ENCODE data around the gene FOXD4L5.
"Not testable (repeated sequence)": the region's sequence is repeated elsewhere in the genome, so short reads cannot be mapped to it uniquely, and the experiment has no call there.

FOXD4L5 gene

DNA sequence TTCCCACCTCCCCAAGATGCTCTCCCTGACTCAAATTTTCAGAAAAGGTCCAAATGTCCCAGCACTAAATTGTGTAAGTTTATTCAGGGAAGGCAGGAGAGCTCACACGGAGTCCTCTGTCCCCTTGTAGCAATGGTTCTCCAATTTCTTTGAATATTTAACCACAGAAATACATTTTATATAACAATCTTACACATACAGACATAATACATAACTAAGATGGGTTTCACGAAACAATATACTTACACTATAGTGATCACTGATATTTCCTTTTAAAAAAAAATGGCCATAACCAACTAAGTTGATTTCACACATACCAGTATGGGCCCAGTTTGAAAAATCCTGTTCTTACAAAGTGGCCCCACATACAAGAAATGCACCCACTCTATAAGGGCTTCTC lies at the start of gene FOXD4L5:
Gene FOXD4L5 (minus strand): TSS at position 101 of the 400 bp plus-strand sequence. CDS start 832 bp downstream, outside the sequence.
- not testable (repeated sequence) for DNase-seq

GRCh38 chr9:65283943-65284342 lies 1.1 kb downstream of the FOXD4L5 start:
- not testable (repeated sequence) for DNase-seq

GRCh38 chr9:65282976-65283375 lies 2.0 kb downstream of the FOXD4L5 start:
- DNase-seq, result not testable (repeated sequence)
